Measurements from ENCODE around the gene FBL. TPM values are rescaled to one million over a fixed set of nuclear protein-coding genes. Genes with fewer than 3 reads are reported as not detected.
"Not testable (repeated sequence)": the region's sequence is repeated elsewhere in the genome, so short reads cannot be mapped to it uniquely, and the experiment has no call there.

FBL gene
- total and polyA plus RNA-seq, 2 of the 4 experiments (the other 2 are of a cell fraction): 259 to 446 TPM

DNA sequence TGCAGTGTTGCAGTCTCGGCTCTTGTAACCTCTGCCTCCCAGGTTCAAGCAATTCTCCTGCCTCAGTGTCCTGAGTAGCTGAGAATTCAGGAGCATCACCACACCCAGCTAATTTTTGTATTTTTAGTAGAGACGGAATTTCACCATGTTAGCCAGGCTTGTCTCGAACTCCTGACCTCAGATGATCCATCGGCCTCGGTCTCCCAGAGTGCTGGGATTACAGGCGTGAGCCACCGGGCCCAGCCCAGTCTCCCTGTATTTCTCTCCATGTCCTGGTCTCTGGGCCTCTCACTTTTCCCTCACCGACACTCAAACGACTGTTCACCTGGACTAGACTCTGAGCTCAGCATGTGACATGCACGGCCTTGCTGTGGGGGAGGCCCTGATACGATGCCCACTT, 48.9 kb upstream of the FBL start:
- H2BK120ac ChIP-seq (ENCODE audit: low read depth, low read length); H4K20me1 ChIP-seq (ENCODE audit: insufficient read depth, low read length); H4K91ac ChIP-seq (ENCODE audit: insufficient read depth, low read depth, low read length); H2BK20ac ChIP-seq (ENCODE audit: low read depth, low read length); H4K8ac ChIP-seq (ENCODE audit: low read depth in 2 of 2, low read length in 2 of 2); ATAC-seq (ENCODE audit: low read depth); H3K18ac ChIP-seq (ENCODE audit: low read depth, low read length); H3K9ac ChIP-seq (ENCODE audit: low read depth, low read length); H3K36me3 ChIP-seq (ENCODE audit: control insufficient read depth, insufficient read depth, low read length); CTCF ChIA-PET; H3K56ac ChIP-seq (ENCODE audit: extremely low read depth, insufficient read depth, low read length); H2BK5ac ChIP-seq (ENCODE audit: low read depth, low read length, poor library complexity, severe bottlenecking); BruUV-seq (replicated peaks); H3K14ac ChIP-seq (replicated peaks; ENCODE audit: low read depth, low read length); POLR2A ChIA-PET (ENCODE audit: unreplicated experiment); H3K4ac ChIP-seq (ENCODE audit: low read depth, low read length); in situ Hi-C loops (cut with MboI; ENCODE audit: low sequenced_read_pairs); H3K27me3 ChIP-seq (ENCODE audit: control insufficient read depth, insufficient read depth, low read length); H2BK15ac ChIP-seq (ENCODE audit: low read depth, low read length); dilution Hi-C loops (cut with HindIII; ENCODE audit: low sequenced_read_pairs, unreplicated experiment); H3K4me2 ChIP-seq (ENCODE audit: low read depth, low read length); H2AK9ac ChIP-seq (replicated peaks; ENCODE audit: low read depth, low read length, poor library complexity); H3K23ac ChIP-seq (ENCODE audit: low read depth, low read length); H4K5ac ChIP-seq (ENCODE audit: low read depth, low read length); H3K9me3 ChIP-seq (ENCODE audit: control insufficient read depth, insufficient read depth, low read length); DNase-seq; H3K27ac ChIP-seq (ENCODE audit: insufficient read depth, low read length); H3K4me3 ChIP-seq (ENCODE audit: insufficient read depth, low read depth, low read length); H3K4me1 ChIP-seq (ENCODE audit: control insufficient read depth, insufficient read depth, low read length); H2AFZ ChIP-seq (replicated peaks; ENCODE audit: low read length, poor library complexity); H3K79me1 ChIP-seq (ENCODE audit: low read depth in 1 of 2, low read length in 2 of 2); H3K9me1 ChIP-seq (ENCODE audit: insufficient read depth, low read length); H2AK5ac ChIP-seq (ENCODE audit: low read depth, low read length); intact Hi-C loops (cut with micrococcal nuclease): not testable (repeated sequence)
- WGBS, 2 experiments (ENCODE audit: extremely low coverage in 2 of 2, insufficient read length in 1 of 2): 100% methylated on average over 2 of the region's 11 CpGs; no CpG with 5 or more reads in 1 of the 2 experiments

DNA sequence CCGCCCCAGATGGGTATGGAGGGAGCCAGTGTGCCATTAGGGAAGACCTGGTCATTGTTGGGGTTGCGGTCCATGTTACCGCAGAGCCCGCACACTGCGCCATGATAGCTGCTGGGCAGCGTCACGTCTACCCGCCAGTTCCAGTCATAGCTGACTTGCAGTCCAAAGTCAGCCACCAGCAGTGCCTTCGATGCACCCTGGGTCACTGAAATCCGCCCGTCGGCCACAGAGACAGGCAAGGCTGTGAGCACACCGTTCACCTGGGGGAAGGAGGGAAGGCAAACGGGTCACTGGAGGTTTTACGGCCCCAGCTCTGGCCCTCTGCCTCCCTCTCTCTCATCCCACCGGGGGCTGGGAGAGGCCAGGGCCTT, 48.0 kb upstream of the FBL start:
- H3K9me3 ChIP-seq (ENCODE audit: control insufficient read depth, insufficient read depth, low read length); H4K20me1 ChIP-seq (ENCODE audit: insufficient read depth, low read length); H3K27ac ChIP-seq (ENCODE audit: insufficient read depth, low read length); dilution Hi-C loops (cut with HindIII; ENCODE audit: low sequenced_read_pairs, unreplicated experiment); H2BK15ac ChIP-seq (ENCODE audit: low read depth, low read length); DNase-seq; CTCF ChIA-PET; H3K4ac ChIP-seq (ENCODE audit: low read depth, low read length); BruUV-seq (replicated peaks); POLR2A ChIA-PET (ENCODE audit: unreplicated experiment); ATAC-seq (ENCODE audit: low read depth); H3K4me3 ChIP-seq (ENCODE audit: insufficient read depth, low read depth, low read length); H3K9ac ChIP-seq (ENCODE audit: low read depth, low read length); H2BK120ac ChIP-seq (ENCODE audit: low read depth, low read length); H3K9me1 ChIP-seq (ENCODE audit: insufficient read depth, low read length); intact Hi-C loops (cut with micrococcal nuclease); H3K27me3 ChIP-seq (ENCODE audit: control insufficient read depth, insufficient read depth, low read length); H4K8ac ChIP-seq (ENCODE audit: low read depth in 2 of 2, low read length in 2 of 2); H2AK5ac ChIP-seq (ENCODE audit: low read depth, low read length); H2AFZ ChIP-seq (replicated peaks; ENCODE audit: low read length, poor library complexity); H2BK5ac ChIP-seq (ENCODE audit: low read depth, low read length, poor library complexity, severe bottlenecking); H3K56ac ChIP-seq (ENCODE audit: extremely low read depth, insufficient read depth, low read length); H3K4me1 ChIP-seq (ENCODE audit: control insufficient read depth, insufficient read depth, low read length); H4K5ac ChIP-seq (ENCODE audit: low read depth, low read length); H3K23ac ChIP-seq (ENCODE audit: low read depth, low read length); H2BK20ac ChIP-seq (ENCODE audit: low read depth, low read length); in situ Hi-C loops (cut with MboI; ENCODE audit: low sequenced_read_pairs); H3K4me2 ChIP-seq (ENCODE audit: low read depth, low read length); H3K79me1 ChIP-seq (ENCODE audit: low read depth in 1 of 2, low read length in 2 of 2); H3K18ac ChIP-seq (ENCODE audit: low read depth, low read length); H3K36me3 ChIP-seq (ENCODE audit: control insufficient read depth, insufficient read depth, low read length); H4K91ac ChIP-seq (ENCODE audit: insufficient read depth, low read depth, low read length); H2AK9ac ChIP-seq (replicated peaks; ENCODE audit: low read depth, low read length, poor library complexity); H3K14ac ChIP-seq (replicated peaks; ENCODE audit: low read depth, low read length): not testable (repeated sequence)
- no CpG with 5 or more reads among the region's 16 CpGs for WGBS, 2 experiments (ENCODE audit: extremely low coverage in 2 of 2, insufficient read length in 1 of 2)
